Measurements from ENCODE around the gene SDR9C7. TPM values are rescaled to one million over a fixed set of nuclear protein-coding genes. Genes with fewer than 3 reads are reported as not detected.

Gene SDR9C7
- total and polyA plus RNA-seq, 2 experiments from 2014 or later: not detected

DNA sequence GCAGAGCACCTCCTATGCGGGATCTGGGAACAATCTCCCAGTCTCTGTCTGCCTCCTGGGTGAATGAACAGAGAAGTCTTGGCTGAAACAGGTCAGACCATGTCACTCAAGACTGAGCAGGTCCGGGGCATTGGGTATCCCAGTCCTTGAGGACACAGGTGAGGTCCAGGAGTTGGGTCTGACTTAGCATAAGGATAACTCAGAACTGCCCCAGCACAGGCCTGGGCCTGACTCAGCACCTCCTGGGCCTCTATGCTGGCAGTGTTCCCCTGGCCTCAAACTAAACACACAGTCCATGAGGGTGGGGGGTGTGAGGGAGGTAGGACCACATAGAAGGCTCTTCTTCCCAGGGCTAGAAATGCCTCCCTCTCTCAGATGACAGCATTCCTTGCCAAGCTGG is 1.5 kb upstream of the SDR9C7 start:
- no peak for DNase-seq (ENCODE audit: low spot score)
- Histone ChIP-seq H3K4me2 (no peak overlapping the region), H4K20me1 (ENCODE audit: insufficient read depth, poor library complexity, severe bottlenecking) (no peaks in the 10 kb centered on the region), H3K4me1 (ENCODE audit: insufficient read depth) (no peaks in the 10 kb centered on the region), H3K27me3 (no peaks in the 10 kb centered on the region), H3K4me3 (no peak overlapping the region), H3K36me3 (replicated peaks; ENCODE audit: insufficient read depth, low read depth) (no peaks in the 10 kb centered on the region), H3K79me2 (no peaks in the 10 kb centered on the region), H3K9me2 (replicated peaks; ENCODE audit: insufficient read depth) (no peaks in the 10 kb centered on the region), H3K9me3 (ENCODE audit: low read depth) (no peaks in the 10 kb centered on the region), H2AFZ (no peak overlapping the region), H3K27ac (no peak overlapping the region)
- WGBS (ENCODE audit: low lambda C conversion rate, missing lambda C conversion rate): 83% methylated on average over 2 of the region's 2 CpGs
- TF ChIP-seq EZH2phosphoT487 (IDR thresholded peaks at IDR 0.05; ENCODE audit: low read depth, severe bottlenecking, unreplicated experiment): no peak
- TF ChIP-seq EZH2 (IDR thresholded peaks at IDR 0.05; ENCODE audit: borderline replicate concordance): no peak
- TF ChIP-seq, protein P1, sequence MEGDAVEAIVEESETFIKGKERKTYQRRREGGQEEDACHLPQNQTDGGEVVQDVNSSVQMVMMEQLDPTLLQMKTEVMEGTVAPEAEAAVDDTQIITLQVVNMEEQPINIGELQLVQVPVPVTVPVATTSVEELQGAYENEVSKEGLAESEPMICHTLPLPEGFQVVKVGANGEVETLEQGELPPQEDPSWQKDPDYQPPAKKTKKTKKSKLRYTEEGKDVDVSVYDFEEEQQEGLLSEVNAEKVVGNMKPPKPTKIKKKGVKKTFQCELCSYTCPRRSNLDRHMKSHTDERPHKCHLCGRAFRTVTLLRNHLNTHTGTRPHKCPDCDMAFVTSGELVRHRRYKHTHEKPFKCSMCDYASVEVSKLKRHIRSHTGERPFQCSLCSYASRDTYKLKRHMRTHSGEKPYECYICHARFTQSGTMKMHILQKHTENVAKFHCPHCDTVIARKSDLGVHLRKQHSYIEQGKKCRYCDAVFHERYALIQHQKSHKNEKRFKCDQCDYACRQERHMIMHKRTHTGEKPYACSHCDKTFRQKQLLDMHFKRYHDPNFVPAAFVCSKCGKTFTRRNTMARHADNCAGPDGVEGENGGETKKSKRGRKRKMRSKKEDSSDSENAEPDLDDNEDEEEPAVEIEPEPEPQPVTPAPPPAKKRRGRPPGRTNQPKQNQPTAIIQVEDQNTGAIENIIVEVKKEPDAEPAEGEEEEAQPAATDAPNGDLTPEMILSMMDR (IDR thresholded peaks at IDR 0.05; ENCODE audit: poor library complexity): no peak

DNA sequence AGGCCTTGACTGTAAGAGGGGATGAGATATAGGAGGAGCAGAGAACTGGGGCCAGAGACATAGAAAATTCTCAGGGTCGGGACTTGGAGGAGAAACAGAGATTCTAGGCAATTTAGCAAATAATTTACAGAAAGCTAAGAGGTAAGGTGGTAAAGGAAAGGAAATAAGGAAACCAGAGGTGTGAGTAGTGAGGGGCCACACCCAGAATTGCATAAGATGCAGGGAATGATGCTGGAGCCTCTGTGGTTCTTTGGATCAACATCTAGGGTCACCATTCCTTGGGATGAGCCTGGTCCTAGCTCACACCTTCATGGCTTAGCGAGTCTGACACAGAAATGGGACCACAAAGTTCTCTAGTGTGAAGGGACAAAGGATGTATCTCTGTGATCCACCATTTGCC is 949 bp upstream of the SDR9C7 start:
- Histone ChIP-seq H3K79me2 (no peaks in the 10 kb centered on the region), H3K4me3 (no peak overlapping the region), H4K20me1 (ENCODE audit: insufficient read depth, poor library complexity, severe bottlenecking) (no peaks in the 10 kb centered on the region), H3K9me2 (replicated peaks; ENCODE audit: insufficient read depth) (no peaks in the 10 kb centered on the region), H3K36me3 (replicated peaks; ENCODE audit: insufficient read depth, low read depth) (no peaks in the 10 kb centered on the region), H3K27me3 (no peaks in the 10 kb centered on the region), H3K4me1 (ENCODE audit: insufficient read depth) (no peaks in the 10 kb centered on the region), H3K9me3 (ENCODE audit: low read depth) (no peaks in the 10 kb centered on the region), H3K4me2 (no peak overlapping the region), H3K27ac (no peak overlapping the region), H2AFZ (no peak overlapping the region)
- 78% methylated on average over 2 of the region's 2 CpGs for WGBS (ENCODE audit: low lambda C conversion rate, missing lambda C conversion rate)
- DNase-seq (ENCODE audit: low spot score): no peak
- TF ChIP-seq EZH2phosphoT487 (IDR thresholded peaks at IDR 0.05; ENCODE audit: low read depth, severe bottlenecking, unreplicated experiment) (no peak), EZH2 (IDR thresholded peaks at IDR 0.05; ENCODE audit: borderline replicate concordance) (no peak)
- TF ChIP-seq, protein P1 (IDR thresholded peaks at IDR 0.05; ENCODE audit: poor library complexity): no peak

DNA sequence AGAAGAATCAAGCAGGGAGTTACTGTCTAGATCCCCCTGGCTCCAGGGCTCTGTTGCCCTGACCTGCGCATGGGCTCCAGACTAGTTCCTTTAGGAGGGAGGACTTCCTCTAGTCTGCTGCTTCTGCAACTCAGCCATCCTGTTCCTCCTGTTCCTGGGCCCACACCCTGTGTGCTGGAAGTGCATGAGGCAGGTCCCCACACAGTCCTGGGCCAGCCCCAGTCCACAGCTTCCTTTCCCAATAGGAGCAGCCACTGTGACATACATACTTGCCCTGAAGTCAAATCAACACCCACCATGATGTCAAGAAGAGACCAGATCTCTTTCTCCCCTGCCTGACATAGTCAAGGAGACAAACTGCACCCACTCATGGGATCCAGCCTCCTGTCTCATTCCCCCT is 1.3 kb downstream of the SDR9C7 start:
- no peak overlapping the region for H3K27ac ChIP-seq
- WGBS (ENCODE audit: low lambda C conversion rate, missing lambda C conversion rate): 83% methylated on average over 1 of the region's 1 CpG
- TF ChIP-seq EZH2phosphoT487 (IDR thresholded peaks at IDR 0.05; ENCODE audit: low read depth, severe bottlenecking, unreplicated experiment): no peak
- TF ChIP-seq, protein P1 (IDR thresholded peaks at IDR 0.05; ENCODE audit: poor library complexity): no peak
- TF ChIP-seq EZH2 (IDR thresholded peaks at IDR 0.05; ENCODE audit: borderline replicate concordance): no peak

DNA sequence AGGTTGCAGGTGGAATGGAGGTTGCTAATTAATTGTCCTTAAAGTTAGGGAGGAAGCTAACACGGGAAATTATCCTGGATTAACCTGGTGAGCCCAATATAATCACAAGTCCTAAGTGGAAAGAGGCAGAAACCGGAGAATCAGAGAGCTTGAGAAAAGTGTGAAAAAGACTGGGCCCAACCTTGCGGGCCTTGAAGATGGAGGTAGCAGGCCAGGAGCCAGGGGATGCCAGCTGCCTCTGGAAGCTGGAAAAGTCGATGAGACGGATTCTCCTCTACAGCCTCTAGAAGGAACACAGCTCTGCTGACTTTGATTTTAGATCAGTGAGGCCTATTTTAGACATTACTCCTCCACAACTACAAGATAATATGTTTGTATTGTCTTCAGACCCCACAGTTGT is 2.1 kb downstream of the SDR9C7 start:
- no peaks in the 10 kb centered on the region for H3K79me2 ChIP-seq
- H3K27ac ChIP-seq: no peak overlapping the region
- TF ChIP-seq, protein P1 (IDR thresholded peaks at IDR 0.05; ENCODE audit: poor library complexity): no peak
- TF ChIP-seq EZH2 (IDR thresholded peaks at IDR 0.05; ENCODE audit: borderline replicate concordance): no peak
- no peak for TF ChIP-seq EZH2phosphoT487 (IDR thresholded peaks at IDR 0.05; ENCODE audit: low read depth, severe bottlenecking, unreplicated experiment)
- WGBS (ENCODE audit: low lambda C conversion rate, missing lambda C conversion rate): 79% methylated on average over 5 of the region's 5 CpGs
- H3K27me3 ChIP-seq: no peaks in the 10 kb centered on the region
- H3K4me3 ChIP-seq: no peak overlapping the region
- H3K9me2 ChIP-seq (replicated peaks; ENCODE audit: insufficient read depth): no peaks in the 10 kb centered on the region
- H3K4me1 ChIP-seq (ENCODE audit: insufficient read depth): no peaks in the 10 kb centered on the region
- H3K4me2 ChIP-seq: no peak overlapping the region
- H3K36me3 ChIP-seq (replicated peaks; ENCODE audit: insufficient read depth, low read depth): no peaks in the 10 kb centered on the region
- H4K20me1 ChIP-seq (ENCODE audit: insufficient read depth, poor library complexity, severe bottlenecking): no peaks in the 10 kb centered on the region
- no peaks in the 10 kb centered on the region for H3K9me3 ChIP-seq (ENCODE audit: low read depth)
- no peak for DNase-seq (ENCODE audit: low spot score)
- no peak overlapping the region for H2AFZ ChIP-seq

More for the DNA sequence above, 1.3 kb downstream of the SDR9C7 start:
- Histone ChIP-seq H3K4me2 (no peak overlapping the region), H4K20me1 (ENCODE audit: insufficient read depth, poor library complexity, severe bottlenecking) (no peaks in the 10 kb centered on the region), H3K4me1 (ENCODE audit: insufficient read depth) (no peaks in the 10 kb centered on the region), H3K9me3 (ENCODE audit: low read depth) (no peaks in the 10 kb centered on the region), H2AFZ (no peak overlapping the region), H3K27me3 (no peaks in the 10 kb centered on the region), H3K9me2 (replicated peaks; ENCODE audit: insufficient read depth) (no peaks in the 10 kb centered on the region), H3K79me2 (no peaks in the 10 kb centered on the region), H3K36me3 (replicated peaks; ENCODE audit: insufficient read depth, low read depth) (no peaks in the 10 kb centered on the region), H3K4me3 (no peak overlapping the region)
- DNase-seq (ENCODE audit: low spot score): no peak

Measured in hepatocyte (in vitro differentiated cells).